Measurements from ENCODE around the gene CCNY. TPM values are rescaled to one million over a fixed set of nuclear protein-coding genes. Genes with fewer than 3 reads are reported as not detected.
A peak's percentile ranks its signal among the peaks of the same experiment; 100 is the strongest.
"Not testable (repeated sequence)": the region's sequence is repeated elsewhere in the genome, so short reads cannot be mapped to it uniquely, and the experiment has no call there.

The CCNY gene
- total RNA-seq, 1 experiment from 2014 or later = 40.1 TPM

DNA sequence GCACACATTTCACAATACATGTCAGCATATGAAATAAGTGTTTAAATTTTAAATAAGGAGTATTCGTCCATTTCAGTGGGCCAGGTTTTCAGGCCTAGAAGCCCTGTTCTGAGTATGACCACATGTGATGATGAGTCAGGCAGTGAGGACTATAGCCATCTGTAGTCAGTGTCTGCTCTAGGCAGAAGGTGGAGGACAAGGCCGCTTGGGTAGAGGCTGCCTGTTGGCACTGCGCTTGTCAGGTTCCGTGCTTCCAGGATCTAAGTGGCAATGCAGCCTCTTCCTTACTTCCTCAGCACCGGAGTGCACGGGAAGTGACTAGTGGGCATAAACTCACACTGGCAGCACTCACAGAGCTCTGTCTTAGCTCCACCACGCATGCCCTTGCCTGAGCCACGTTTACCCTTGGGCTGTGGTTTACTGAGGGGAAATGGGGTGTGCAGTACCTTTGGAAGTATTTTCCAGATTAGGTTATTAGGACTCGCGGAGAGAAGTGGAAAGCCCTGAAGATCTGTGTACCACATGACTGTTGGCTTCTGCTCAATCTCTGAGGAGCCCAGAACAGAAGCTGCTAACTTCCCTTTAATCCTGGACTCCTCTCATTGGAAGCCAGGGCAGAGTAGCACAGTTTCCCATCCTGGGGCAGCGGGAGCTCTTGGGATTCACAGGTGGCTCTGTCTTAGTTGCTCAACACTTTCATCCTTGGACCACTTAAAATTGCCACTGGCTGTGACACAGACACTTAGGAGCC, 181.3 kb downstream of the CCNY start:
- DNase-seq (ENCODE audit: low read depth) = no peak

DNA sequence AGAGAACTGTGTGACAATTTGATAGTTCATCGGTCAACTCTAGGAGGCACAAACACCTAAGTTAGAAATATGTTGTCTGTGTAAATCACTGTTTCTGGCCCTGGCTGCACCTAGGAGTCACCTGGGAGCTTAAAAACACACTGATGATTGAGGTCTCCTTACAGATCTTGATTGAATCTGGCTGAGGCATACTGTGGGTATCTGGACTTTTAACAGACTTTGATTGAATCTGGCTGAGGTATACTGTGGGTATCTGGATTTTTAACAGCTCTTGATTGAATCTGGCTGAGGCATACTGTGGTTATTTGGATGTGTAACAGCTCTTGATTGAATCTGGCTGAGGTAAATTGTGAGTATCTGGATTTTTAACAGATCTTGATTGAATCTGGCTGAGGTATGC, 181.9 kb downstream of the CCNY start:
- DNase-seq (ENCODE audit: low read depth) = not testable (repeated sequence)

DNA sequence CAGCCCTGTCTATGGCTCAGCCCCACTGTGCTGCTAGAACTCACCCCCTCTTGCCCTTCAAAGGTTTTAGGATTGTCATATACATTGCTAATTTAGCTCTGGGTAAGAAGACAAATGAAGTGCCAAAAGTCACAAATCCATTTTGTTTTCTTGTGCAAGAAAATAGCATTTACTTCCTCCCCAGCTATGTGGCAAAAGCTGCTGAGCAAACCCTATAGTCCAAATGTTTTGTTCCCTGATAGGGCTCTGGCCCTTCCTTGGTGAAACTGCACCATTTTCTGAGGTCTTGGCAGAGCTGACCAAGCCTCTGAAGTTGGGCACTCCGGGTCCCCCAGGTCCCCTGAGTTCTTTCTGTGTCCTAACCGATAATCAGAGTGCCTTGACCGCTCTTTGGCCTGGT, 184.7 kb downstream of the CCNY start:
- no peak for DNase-seq (ENCODE audit: low read depth)

DNA sequence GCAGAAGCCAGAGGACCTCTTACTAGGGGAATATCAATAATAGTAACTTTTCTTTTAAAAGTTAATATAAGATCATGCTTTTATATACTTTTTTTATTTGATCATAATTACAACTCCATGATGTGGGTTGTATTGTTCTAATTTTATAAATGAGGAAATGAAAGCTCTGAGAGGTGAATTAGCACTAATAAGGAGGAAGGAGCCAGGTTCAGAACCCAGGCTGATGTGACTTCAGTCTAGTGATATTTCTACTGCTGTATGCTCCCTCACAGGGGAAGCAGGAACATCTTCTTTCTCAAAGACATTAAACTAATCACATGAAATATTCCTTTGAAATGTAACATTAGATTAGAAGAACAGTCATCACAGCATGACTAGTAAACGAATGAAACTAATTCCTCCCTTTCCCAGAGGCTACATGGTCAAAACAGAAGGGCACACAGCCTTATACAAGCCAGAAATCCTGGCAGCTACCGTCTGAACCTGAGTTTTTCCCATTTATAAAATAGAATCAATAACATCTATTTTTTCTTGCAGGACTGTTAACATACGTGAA, 187.4 kb downstream of the CCNY start:
- no peak for DNase-seq (ENCODE audit: low read depth)

DNA sequence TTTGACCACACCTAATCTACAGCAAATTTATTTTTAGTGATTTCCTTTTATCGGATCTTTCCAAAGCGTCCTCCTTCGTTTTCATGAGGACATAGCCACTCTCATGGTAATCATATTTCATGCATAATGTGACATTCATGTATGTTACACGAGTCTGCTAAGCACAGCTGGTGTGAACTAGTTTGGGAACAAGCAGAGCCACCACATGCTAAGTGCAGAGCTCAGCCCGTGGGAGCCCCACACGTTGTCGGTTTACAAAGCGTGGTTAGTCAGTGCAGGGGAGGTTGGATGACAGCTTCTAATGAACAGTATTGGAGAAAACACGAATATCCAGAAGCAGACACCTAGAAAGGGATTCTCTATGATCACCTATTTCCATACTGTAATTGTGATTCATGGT, 190.4 kb downstream of the CCNY start:
- DNase-seq (ENCODE audit: low read depth) = no peak

DNA sequence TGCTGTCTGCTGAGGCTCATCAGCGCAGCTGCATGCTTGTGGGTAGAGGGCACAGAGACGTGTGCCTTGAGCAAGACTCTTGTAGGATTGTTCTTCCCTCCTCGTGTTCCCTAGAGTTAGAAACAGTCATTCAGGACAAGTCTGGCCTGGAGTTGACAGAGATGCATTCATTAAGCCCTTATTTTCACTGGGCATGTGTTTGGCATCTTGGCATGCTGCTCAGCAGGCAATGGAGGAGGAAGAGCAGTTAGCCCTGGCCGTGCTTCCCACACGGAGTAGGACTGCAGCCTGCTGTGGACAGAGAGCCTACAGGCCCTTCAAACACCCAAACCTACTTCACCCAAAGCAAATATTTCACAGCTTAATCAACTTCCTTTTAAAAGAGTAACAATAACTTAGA, 195.8 kb downstream of the CCNY start:
- no peak for DNase-seq (ENCODE audit: low read depth)

DNA sequence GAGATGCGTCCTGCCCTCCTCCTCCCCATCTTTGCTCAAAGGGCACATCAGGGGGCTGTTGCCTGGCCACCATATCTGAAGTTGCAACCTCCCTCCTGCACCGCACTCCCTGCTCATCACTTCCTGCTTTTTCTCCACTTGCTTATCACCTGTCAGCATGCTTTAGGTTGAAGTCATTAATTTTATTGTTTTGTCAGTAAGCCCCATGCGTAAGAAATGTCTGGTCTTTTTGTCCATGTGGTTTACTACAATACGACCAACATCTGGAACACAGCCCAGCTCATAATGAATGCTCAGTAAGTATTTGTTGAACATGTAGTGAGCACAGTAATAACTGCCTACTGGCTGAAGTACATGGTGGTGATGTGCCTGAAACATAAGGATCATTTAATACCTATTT, 197.3 kb downstream of the CCNY start:
- DNase-seq (ENCODE audit: low read depth) = no peak

DNA sequence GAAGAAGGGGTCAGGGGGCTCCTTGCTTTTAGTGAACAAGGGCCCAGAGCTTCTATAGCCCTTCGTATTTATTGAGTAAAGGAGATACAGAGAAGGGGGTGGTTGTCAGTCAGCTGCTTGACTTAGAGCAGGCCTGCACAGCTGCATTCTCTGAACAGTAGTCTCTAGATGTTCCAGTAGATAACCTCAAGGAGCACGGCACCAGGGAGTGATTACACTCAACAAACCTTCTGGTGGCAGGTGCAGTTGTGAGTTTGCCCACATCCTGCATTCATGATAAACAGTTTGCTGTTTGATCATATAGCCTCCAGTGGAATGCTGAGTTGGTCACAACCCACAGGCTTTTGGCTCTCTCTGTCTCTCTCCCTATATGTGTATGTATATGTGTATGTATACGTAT, 198.8 kb downstream of the CCNY start:
- DNase-seq (ENCODE audit: low read depth) = no peak

DNA sequence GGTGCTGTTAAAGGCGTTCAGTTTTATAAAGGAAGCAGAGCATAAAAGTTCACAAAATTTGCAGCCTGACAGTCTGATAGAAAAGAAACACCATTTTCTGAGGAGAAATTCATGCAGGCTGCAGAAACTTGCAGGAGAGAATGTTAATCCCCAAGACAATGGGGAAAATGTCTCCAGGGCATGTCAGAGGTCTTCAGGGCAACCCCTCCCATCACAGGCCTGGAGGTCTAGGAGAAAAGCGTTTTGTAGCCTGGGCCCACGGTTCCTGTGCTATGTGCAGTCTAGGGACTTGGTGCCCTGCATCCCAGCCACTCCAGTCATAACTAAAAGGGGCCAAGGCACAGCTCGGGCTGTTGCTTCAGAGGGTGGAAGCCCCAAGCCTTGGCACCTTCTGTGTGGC, 200.5 kb downstream of the CCNY start:
- no peak for DNase-seq (ENCODE audit: low read depth)

DNA sequence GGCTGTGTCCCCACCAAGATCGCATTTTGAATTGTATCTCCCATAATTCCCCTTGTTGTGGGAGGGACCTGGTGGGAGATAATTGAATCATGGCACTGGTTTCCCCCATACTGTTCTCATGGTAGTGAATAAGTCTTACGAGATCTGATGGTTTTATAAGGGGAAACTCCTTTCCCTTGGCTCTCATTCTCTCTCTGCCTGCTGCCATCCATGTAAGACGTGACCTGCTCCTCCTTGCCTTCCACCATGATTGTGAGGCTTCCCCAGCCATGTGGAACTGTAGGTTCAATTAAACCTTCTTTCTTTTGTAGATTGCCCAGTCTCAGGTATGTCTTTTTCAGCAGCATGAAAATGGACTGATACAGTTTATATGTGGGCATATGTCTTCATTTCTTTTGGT, 201.6 kb downstream of the CCNY start:
- not testable (repeated sequence) for DNase-seq (ENCODE audit: low read depth)

DNA sequence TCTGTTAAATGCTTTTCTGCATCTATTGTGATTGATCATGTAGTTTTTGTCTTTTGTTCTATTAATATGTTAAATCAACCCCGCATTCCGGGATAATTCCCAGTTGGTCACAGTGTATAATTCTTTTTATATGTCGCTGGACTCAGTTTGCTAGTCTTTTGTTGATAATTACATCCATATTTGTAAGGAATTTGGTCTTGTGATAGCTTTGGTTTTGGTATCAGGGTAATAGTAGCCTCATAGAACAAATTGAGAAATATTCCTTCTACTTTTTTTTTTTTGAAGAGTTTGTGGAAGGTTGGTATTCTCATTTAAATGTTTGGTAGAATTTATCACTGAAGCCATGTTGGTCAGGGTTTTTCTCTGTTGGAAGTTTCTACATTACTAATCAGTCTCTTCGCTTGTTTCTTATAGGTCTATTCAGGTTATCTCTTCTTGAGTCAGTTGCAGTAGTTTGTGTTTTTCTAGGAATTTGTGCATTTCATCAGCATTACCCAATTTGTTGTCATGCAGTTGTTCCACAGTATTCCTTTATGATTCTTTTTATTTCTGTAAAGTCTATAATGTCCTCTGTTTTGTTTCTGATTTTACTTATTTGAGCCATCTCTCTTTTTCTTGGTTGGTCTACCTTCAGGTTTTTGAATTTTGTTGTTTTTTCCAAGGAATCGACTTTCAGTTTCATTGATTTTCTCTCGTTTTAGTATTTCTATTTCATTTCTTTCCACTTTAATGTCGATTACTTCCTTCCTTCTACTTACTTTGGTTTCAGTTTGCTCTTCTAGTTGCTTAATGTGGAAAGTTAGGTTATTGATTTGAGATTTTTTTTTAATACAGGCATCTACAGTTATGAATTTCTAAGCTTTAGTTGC, 204.2 kb downstream of the CCNY start:
- no peak for DNase-seq (ENCODE audit: low read depth)

DNA sequence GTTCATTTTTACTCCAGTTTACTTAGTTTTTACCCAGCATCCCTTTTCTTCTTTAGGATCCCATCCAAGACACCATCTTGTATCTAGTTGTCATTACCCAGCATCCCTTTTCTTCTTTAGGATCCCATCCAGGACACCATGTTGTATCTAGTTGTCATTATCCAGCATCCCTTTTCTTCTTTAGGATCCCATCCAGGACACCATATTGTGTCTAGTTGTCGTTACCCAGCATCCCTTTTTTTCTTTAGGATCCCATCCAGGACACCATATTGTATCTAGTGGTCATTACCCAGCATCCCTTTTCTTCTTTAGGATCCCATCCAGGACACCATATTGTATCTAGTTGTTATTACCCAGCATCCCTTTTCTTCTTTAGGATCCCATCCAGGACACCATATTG, 205.4 kb downstream of the CCNY start:
- DNase-seq (ENCODE audit: low read depth) = no peak

DNA sequence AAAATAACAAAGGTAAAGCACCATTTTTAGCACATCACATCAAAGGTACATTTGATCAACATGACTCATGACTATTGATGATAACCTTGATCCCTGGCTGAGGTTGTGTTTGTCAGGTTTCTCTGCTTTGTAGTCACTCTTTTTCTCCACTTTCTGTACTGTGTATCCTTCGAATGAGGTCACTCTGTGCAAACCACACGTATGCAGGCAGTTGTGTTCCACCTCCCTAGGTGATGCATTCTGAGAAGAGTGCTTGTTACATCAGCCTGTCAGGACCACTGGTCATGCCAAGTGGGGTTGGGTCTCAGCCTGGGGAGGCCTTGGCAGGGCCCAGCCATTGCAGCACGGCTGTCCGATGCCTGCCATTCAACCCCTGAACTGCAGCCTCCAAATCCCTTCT, 206.0 kb downstream of the CCNY start:
- DNase-seq (ENCODE audit: low read depth) = no peak

DNA sequence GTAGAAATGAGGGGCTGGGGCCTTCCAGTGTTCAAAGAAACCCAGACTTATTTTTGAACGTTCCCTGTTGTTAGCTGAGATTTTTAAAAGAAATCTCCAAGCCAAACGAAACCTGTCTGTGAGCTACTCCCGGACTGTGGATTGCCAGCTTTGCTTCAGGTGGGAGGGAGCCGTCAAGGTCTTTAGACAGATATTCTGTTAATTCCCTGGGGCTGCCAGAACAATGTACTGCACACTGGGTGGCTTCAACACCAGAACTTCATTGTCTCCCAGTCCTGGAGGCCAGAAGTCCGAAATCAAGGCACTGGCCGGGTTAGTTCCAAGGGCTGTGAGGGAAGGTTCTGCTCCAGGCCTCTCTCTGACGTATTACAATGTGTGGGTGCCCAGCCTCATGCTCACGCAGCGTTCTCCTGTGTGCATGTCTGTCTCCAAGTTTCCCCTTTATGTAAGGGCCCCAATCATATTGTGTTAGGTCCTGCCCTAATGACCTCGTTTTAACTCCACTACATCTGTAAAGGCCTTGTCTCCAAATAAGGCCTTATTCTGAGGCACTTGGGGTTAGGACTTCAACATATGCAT, 208.9 kb downstream of the CCNY start:
- no peak for DNase-seq (ENCODE audit: low read depth)

DNA sequence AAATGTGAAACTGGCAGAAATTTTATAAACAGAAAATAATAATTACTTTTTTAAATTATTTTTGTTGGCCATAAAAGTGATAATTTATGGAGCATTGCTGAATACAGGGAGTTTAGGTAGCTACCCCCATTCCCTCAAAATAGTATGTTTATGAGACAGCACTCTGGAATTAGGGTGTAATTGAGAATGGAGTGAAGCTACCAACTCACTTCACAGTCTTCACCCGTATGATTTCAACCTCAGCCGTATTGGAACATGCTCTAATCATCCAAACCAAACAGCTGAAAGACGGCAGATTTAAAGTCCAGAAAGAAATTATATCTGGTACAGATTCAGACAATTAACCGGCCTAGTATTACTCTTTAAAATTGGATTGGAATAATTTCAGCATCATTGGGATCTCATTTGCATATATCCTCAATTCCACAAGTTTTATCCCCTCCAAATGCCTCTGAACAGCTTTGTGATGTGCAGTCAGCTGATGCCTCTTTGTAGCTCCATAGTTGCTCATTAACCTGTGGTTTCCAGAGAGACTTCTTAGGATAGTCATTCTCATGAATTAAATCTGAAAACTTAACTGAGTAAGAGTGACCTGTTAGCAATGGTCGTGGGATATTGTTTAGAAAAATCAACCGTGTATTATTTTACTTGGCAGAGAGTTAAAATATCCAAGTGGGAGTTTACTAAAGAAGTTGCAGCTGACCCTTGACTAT, 209.7 kb downstream of the CCNY start:
- no peak for DNase-seq (ENCODE audit: low read depth)

DNA sequence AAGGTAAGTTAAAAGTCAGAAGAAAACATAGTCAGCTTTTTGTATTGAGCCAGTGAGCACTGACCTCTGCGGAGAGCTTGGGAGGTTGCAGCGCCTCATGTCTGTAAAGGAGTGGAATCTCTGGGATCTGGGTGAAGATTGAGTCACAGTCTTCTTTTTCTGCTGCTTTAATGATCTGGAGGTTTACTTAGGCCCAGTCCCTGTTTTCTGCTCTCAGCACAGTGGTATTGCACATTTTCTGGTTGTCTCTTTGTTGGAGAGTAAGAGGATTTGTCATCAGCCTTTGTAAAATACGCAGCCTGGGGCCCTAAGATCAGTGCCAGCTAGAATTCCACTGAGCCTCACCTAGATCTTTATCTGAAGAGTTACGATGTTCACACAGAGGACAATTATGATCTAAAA, 210.5 kb downstream of the CCNY start:
- DNase-seq (ENCODE audit: low read depth) = peak; percentile 14

DNA sequence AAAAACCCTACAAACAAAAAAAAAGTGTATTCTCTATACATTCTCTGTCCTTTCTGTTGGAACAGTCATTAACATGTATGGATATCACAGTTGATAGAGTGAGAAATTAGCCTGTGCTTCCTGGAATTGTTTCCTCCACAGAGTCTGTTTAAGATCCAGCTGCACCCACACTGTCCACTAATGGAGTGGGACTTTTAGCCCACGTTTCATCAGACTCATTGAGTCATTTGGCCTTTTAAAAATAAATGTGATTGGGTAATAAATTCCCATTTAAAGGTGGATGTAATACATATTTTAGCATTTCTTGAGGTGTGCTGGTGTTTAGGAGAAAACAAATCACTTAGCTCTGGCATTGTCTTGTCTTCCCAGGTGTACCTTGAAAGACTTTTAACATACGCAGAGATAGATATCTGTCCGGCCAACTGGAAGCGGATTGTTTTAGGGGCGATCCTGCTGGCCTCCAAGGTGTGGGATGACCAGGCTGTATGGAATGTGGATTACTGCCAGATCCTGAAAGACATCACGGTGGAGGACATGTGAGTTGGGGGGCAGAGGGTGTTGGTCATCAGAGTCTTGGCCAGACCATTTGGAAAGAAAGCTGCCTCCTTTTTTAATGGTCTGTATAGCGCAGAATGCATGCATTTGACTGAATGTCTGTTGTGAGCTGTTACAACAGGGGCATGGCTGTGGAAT, 216.5 kb downstream of the CCNY start:
- no peak for DNase-seq (ENCODE audit: low read depth)

DNA sequence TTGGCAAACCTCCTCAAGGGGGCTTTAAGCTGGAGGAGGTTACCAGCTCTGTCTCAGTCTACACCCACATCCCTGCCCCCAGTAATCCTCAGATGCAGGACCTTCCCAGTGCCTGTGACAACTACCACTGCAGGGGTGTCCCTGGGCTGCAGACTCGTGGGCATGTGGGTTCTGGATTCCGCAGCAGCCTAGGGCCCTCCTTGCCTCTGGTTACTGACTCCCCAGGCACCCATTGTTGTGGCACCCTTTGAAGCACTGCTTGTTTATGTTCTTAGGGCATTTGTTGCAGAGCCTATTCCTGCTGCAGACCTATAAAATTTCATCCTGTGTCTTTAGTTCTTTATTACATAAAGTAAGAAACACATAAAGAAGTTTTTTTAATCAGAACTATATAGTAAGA, 217.7 kb downstream of the CCNY start:
- no peak for DNase-seq (ENCODE audit: low read depth)

DNA sequence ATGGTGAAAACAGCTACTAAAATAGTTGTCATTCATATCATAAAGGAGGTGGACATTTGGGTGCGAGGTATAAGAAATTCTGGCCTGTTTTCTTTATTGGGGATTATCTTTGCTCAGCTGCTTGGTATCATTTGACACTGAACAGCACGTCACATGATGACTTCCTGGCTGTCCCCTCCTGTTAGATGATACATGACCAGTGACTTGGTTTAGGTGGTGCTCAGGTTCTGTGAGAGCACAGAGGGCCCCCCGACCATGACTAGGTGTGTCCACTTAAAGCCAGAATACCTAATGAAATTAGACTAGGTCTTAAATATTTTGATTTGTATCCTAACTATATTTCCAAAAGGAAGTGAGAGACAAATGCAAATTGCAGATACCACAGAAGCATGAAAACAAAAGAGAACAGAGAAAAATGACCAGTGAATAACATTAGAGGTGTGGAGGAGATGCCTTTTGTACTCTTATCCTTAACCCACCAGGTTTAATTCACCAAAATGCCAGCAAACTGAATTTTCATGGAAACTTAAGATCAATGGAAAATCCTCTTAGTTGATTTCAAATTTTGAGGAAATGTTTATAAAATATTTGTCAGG, 218.2 kb downstream of the CCNY start:
- DNase-seq (ENCODE audit: low read depth) = no peak

DNA sequence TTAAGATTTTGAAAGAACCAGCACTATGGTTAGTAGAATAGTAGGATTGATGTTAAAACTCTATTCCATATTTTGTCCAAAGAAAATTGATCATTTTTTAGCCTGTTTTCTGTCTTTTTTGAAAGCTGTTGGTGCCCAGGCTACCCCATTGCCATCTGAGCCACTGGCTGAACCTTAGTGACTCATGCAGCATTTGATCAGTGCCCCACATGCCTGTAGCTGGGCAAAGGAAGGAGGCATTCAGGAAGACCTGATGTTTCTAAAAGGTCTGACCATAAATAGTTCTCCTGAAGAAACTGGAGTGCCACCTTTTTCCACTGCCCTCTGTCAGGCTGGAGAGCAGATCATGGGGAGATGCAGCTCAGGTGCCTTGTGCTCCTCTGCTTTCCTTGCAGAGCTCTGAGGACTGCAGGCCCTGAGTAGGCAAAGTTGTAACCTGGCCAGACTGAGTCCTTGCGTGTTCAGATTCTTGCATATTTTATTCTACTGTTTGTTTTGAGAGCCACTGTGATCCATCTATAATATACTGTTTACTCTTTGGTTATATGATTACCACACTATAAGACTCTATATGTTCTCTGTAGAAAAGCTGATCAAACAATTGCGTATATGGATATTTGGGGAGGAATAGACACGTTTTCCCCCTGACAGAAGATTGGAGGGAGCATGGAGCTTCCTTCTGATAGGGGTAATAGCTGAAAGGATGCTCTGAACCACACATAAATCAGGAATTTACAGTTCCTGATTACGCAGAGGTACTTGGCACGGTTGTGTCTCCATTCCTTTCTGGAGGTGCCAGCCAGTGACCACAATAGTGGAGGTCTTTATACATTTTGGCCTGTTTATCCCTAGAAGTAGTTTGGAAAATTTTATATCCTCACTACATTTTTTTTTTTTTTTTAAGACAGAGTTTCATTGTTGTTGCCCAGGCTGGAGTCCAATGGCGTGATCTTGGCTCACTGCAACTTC, 219.9 kb downstream of the CCNY start:
- DNase-seq (ENCODE audit: low read depth) = no peak
